HG03196 (cell line): ENCODE measurements around the gene S100A16.
A peak's percentile ranks its signal among the peaks of the same experiment; 100 is the strongest.

Experiments
- ATAC-seq: cut with Tn5 transposase; IDR thresholded peaks from one replicate; pipeline ENCODE4 v1.9.1; 2021; ENCODE audit not compliant: unreplicated experiment

S100A16 gene

GRCh38 chr1:153616144-153616916, 3.4 kb upstream of the S100A16 start, which contains the start of gene S100A14:
Gene S100A14, minus strand, starts transcription at chr1:153616325. Its CDS starts 467 bp downstream, at chr1:153615858.
- ATAC-seq, result no peak

GRCh38 chr1:153615406-153615805, 2.5 kb upstream of the S100A16 start:
- no peak for ATAC-seq

GRCh38 chr1:153614906-153615305, 2.0 kb upstream of the S100A16 start:
- ATAC-seq, result no peak

GRCh38 chr1:153614189-153614900, 1.4 kb upstream of the S100A16 start:
- no peak for ATAC-seq

- no peak for ATAC-seq
Observed at GRCh38 chr1:153613406-153613805, 469 bp upstream of the S100A16 start.

- no peak for ATAC-seq
Observed at GRCh38 chr1:153612111-153612754, 704 bp downstream of the S100A16 start.

GRCh38 chr1:153611356-153611755, 1.6 kb downstream of the S100A16 start:
- no peak for ATAC-seq

GRCh38 chr1:153610811-153611301, 2.1 kb downstream of the S100A16 start:
- no peak for ATAC-seq

- ATAC-seq, result no peak
Observed at GRCh38 chr1:153610334-153610733, 2.6 kb downstream of the S100A16 start.

GRCh38 chr1:153609585-153609907, 3.4 kb downstream of the S100A16 start:
- no peak for ATAC-seq

GRCh38 chr1:153608742-153609584, 4.0 kb downstream of the S100A16 start:
- no peak for ATAC-seq

- no peak for ATAC-seq
Observed at GRCh38 chr1:153608089-153608682, 4.8 kb downstream of the S100A16 start.

GRCh38 chr1:153607381-153607780, 5.6 kb downstream of the S100A16 start:
- ATAC-seq, result no peak

GRCh38 chr1:153606194-153606593, 6.7 kb downstream of the S100A16 start:
- no peak for ATAC-seq

- no peak for ATAC-seq
Observed at GRCh38 chr1:153602749-153603148, 10.2 kb downstream of the S100A16 start.

GRCh38 chr1:153599847-153600246, 13.1 kb downstream of the S100A16 start:
- ATAC-seq, result no peak

- peak; percentile 96 for ATAC-seq
Observed at GRCh38 chr1:153598309-153599172, 14.4 kb downstream of the S100A16 start.

- no peak for ATAC-seq
Observed at GRCh38 chr1:153597206-153597605, 15.7 kb downstream of the S100A16 start.

GRCh38 chr1:153592748-153593147, 20.2 kb downstream of the S100A16 start:
- no peak for ATAC-seq

- ATAC-seq, result no peak
Observed at GRCh38 chr1:153588482-153588881, 24.5 kb downstream of the S100A16 start.
